HEK293 (cell line): ENCODE measurements around the gene UBR4.

Experiments
- CTCF ChIA-PET: fragments of 350-600 bp; formaldehyde crosslinking; extraction: SDS; loops from one replicate; lab custom pipeline; 2021; ENCODE audit warnings: antibody characterized with exemption; lab: Yijun Ruan, JAX
- POLR2A ChIA-PET: fragments of 300-600 bp; formaldehyde crosslinking; extraction: SDS; loops from one replicate; lab custom pipeline; 2020; ENCODE audit warnings: antibody characterized with exemption, inconsistent platforms; lab: Yijun Ruan, JAX
- H3K27ac ChIP-seq: fragments of 200-500 bp; sonication (Bioruptor generic); 2 replicates; pipeline ENCODE4 v1.5.1; 2014; ENCODE audit warnings: low read depth, low read length, control low read depth, inconsistent platforms; ENCODE audit errors: extremely low read depth
- H3K36me3 ChIP-seq, 2 experiments: fragments of 200-500 bp in 1 of 2; sonication (Bioruptor generic) in 1 of 2; 1 replicate in 1 of 2; 2 replicates in 1 of 2; pipeline ENCODE4 v1.5.1; 2014 to 2017; ENCODE audit warnings: inconsistent platforms in 2 of 2, low read length in 2 of 2; ENCODE audit not compliant: control insufficient read depth in 2 of 2, insufficient read depth in 1 of 2
- H3K4me1 ChIP-seq: fragments of 200-500 bp; sonication (Bioruptor generic); 2 replicates; pipeline ENCODE4 v1.5.1; 2014; ENCODE audit warnings: mild to moderate bottlenecking, low read length, inconsistent platforms; ENCODE audit not compliant: control insufficient read depth, insufficient read depth
- H3K4me3 ChIP-seq: 2 replicates; pipeline ENCODE4 v1.5.1; 2011; ENCODE audit warnings: low read depth, mild to moderate bottlenecking, control low read depth, low read length, moderate library complexity
- H3K9me3 ChIP-seq: fragments of 200-500 bp; sonication (Bioruptor generic); 2 replicates; pipeline ENCODE4 v1.5.1; 2014; ENCODE audit warnings: low read depth, low read length, inconsistent platforms; ENCODE audit not compliant: control insufficient read depth, insufficient read depth
- GLI4 ChIP-seq: fragments of 450-650 bp; formaldehyde crosslinking; IDR thresholded peaks from 2 replicates; pipeline ENCODE4 v1.5.1; 2016; ENCODE audit warnings: missing biosample characterization, missing genetic modification characterization
- HOXC10 ChIP-seq: sonication (generic); formaldehyde crosslinking; IDR thresholded peaks from 2 replicates; pipeline ENCODE4 v1.8.1; 2023; ENCODE audit warnings: mild to moderate bottlenecking, missing genetic modification reagents
- ZNF121 ChIP-seq: fragments of 450-650 bp; formaldehyde crosslinking; IDR thresholded peaks from 2 replicates; pipeline ENCODE4 v1.5.1; 2016; ENCODE audit warnings: missing biosample characterization, missing genetic modification characterization
- ZNF274 ChIP-seq, 2 experiments: fragments of 200-500 bp in 1 of 2; fragments of 450-650 bp in 1 of 2; sonication (Bioruptor generic) in 1 of 2; formaldehyde crosslinking in 1 of 2; IDR thresholded peaks; 2 replicates each; pipeline versions ENCODE4 v1.5.1 to v1.6.1; 2014 to 2016; ENCODE audit warnings: borderline replicate concordance in 1 of 2, inconsistent platforms in 1 of 2, low read length in 1 of 2, missing biosample characterization in 1 of 2, missing genetic modification characterization in 1 of 2
- ZNF549 ChIP-seq: fragments of 450-650 bp; IDR thresholded peaks from 2 replicates; pipeline ENCODE4 v1.5.1; 2018; ENCODE audit warnings: missing biosample characterization, missing genetic modification characterization, mild to moderate bottlenecking, inconsistent platforms, moderate library complexity
- ZNF600 ChIP-seq: fragments of 450-650 bp; formaldehyde crosslinking; IDR thresholded peaks from 2 replicates; pipeline ENCODE4 v1.5.1; 2016; ENCODE audit warnings: missing biosample characterization, missing genetic modification characterization
- ZNF747 ChIP-seq: fragments of 450-650 bp; formaldehyde crosslinking; IDR thresholded peaks from 2 replicates; pipeline ENCODE4 v1.5.1; 2016; ENCODE audit warnings: missing biosample characterization, missing genetic modification characterization
- ZXDB ChIP-seq: fragments of 450-650 bp; formaldehyde crosslinking; IDR thresholded peaks from 2 replicates; pipeline ENCODE4 v1.5.1; 2016; ENCODE audit warnings: missing biosample characterization, missing genetic modification characterization
- TF ChIP-seq, protein P1 (sequence below): fragments of 450-650 bp; formaldehyde crosslinking; IDR thresholded peaks from 2 replicates; pipeline ENCODE4 v1.5.1; 2016; ENCODE audit warnings: missing biosample characterization, missing genetic modification characterization
- TF ChIP-seq, protein P2 (sequence below): fragments of 450-650 bp; formaldehyde crosslinking; IDR thresholded peaks from 2 replicates; pipeline ENCODE4 v1.5.1; 2017; ENCODE audit warnings: missing biosample characterization, mild to moderate bottlenecking, missing genetic modification characterization, moderate library complexity
- TF ChIP-seq, protein P3 (sequence below): fragments of 450-650 bp; IDR thresholded peaks from 2 replicates; pipeline ENCODE4 v1.5.1; 2018; ENCODE audit warnings: missing biosample characterization, missing genetic modification characterization
- TF ChIP-seq, protein P4 (sequence below): IDR thresholded peaks from 2 replicates; pipeline ENCODE4 v1.6.1; 2011; ENCODE audit warnings: mild to moderate bottlenecking, low read depth, low read length, borderline replicate concordance
- TF ChIP-seq, protein P5 (sequence below): fragments of 450-650 bp; formaldehyde crosslinking; IDR thresholded peaks from 2 replicates; pipeline ENCODE4 v1.5.1; 2016; ENCODE audit warnings: missing biosample characterization, missing genetic modification characterization

The UBR4 gene

DNA sequence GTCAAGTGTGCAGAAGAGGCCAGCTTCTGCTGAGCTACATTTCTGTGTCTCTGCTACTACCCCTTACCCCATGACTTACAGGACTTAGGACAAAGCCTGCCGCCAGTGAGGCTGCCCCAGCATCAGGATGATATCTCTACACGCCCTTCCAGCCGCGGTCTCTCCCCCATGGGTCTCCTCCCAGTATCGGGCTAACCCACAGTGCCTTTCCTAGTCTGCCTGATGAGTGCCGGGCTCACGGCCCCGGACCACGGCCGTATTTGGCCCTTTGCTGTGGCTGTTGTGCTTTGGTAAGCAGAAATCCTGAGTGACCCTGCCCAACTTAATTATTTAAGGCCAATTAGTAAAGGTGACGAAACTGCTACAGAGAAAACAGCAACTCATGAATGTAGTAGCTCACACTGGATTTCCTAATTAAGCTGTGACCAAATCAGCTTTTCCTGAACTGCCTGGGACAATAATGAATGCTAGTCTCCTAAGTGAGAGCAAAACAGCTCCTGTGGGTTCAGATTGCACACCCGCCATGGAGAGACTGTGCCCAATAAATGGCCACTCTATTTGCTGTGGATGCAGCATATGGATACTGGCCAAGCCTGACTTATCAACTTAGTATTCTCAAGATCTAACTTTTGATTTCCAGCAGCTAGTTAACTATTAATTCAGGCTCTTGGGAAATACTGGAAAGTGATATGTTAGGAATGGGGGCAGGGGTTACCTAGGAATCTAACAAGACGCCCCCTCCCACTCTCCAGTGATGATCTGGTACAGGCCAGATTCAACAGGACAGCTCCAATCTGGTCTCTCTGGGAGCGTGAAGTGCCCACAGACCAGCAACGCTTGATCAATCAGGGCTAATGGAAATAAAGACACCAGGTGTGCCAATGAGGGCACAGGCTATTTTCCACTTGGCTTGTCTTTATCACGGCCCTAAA, 130.3 kb downstream of the UBR4 start (continued):
- TF ChIP-seq, protein P1, sequence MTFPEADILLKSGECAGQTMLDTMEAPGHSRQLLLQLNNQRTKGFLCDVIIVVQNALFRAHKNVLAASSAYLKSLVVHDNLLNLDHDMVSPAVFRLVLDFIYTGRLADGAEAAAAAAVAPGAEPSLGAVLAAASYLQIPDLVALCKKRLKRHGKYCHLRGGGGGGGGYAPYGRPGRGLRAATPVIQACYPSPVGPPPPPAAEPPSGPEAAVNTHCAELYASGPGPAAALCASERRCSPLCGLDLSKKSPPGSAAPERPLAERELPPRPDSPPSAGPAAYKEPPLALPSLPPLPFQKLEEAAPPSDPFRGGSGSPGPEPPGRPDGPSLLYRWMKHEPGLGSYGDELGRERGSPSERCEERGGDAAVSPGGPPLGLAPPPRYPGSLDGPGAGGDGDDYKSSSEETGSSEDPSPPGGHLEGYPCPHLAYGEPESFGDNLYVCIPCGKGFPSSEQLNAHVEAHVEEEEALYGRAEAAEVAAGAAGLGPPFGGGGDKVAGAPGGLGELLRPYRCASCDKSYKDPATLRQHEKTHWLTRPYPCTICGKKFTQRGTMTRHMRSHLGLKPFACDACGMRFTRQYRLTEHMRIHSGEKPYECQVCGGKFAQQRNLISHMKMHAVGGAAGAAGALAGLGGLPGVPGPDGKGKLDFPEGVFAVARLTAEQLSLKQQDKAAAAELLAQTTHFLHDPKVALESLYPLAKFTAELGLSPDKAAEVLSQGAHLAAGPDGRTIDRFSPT (tag by site-specific recombination), result no peak
- no peak for TF ChIP-seq ZXDB (tag by site-specific recombination)
- TF ChIP-seq ZNF600 (tag by site-specific recombination), result no peak
- TF ChIP-seq, protein P2, sequence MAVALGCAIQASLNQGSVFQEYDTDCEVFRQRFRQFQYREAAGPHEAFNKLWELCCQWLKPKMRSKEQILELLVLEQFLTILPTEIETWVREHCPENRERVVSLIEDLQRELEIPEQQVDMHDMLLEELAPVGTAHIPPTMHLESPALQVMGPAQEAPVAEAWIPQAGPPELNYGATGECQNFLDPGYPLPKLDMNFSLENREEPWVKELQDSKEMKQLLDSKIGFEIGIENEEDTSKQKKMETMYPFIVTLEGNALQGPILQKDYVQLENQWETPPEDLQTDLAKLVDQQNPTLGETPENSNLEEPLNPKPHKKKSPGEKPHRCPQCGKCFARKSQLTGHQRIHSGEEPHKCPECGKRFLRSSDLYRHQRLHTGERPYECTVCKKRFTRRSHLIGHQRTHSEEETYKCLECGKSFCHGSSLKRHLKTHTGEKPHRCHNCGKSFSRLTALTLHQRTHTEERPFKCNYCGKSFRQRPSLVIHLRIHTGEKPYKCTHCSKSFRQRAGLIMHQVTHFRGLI (tag by site-specific recombination), result no peak
- no peak for TF ChIP-seq GLI4
- TF ChIP-seq ZNF121 (tag by site-specific recombination), result no peak
- TF ChIP-seq ZNF549 (tag by site-specific recombination), result no peak
- TF ChIP-seq ZNF274 (IDR thresholded peaks at IDR 0.05; ENCODE audit: low read length), result no peak
- no peak for TF ChIP-seq ZNF274 (tag by site-specific recombination; IDR thresholded peaks at IDR 0.05; ENCODE audit: borderline replicate concordance)
- TF ChIP-seq, protein P3, sequence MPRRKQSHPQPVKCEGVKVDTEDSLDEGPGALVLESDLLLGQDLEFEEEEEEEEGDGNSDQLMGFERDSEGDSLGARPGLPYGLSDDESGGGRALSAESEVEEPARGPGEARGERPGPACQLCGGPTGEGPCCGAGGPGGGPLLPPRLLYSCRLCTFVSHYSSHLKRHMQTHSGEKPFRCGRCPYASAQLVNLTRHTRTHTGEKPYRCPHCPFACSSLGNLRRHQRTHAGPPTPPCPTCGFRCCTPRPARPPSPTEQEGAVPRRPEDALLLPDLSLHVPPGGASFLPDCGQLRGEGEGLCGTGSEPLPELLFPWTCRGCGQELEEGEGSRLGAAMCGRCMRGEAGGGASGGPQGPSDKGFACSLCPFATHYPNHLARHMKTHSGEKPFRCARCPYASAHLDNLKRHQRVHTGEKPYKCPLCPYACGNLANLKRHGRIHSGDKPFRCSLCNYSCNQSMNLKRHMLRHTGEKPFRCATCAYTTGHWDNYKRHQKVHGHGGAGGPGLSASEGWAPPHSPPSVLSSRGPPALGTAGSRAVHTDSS (tag by site-specific recombination), result no peak

DNA sequence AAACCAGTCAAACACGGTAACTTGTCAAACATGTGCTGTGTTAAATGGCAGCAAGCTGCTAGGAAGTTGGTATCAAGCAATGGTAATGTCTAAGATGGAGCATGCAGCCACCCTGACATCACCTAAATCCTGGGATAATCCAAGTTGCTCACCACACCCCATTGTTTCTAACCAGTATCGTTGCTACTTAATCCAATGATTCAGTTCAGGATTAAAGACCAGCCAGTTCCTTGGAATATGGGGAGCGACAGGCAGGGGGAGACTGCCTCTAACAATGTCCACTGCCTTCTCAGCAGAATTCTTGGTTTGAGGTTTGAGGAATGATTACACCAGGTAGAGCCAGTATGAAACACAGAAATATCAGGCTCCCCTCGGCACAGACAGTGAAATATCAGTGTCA, 131.5 kb downstream of the UBR4 start:
- Histone ChIP-seq H3K36me3 (peaks cover 21 to 100% of the 10 kb centered on the region in 2 experiments), H3K4me1 (no peaks in the 10 kb centered on the region), H3K4me3 (no peak overlapping the region), H3K9me3 (no peaks in the 10 kb centered on the region), H3K27ac (no peak overlapping the region)
- TF ChIP-seq, protein P4, sequence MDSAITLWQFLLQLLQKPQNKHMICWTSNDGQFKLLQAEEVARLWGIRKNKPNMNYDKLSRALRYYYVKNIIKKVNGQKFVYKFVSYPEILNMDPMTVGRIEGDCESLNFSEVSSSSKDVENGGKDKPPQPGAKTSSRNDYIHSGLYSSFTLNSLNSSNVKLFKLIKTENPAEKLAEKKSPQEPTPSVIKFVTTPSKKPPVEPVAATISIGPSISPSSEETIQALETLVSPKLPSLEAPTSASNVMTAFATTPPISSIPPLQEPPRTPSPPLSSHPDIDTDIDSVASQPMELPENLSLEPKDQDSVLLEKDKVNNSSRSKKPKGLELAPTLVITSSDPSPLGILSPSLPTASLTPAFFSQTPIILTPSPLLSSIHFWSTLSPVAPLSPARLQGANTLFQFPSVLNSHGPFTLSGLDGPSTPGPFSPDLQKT, result no peak
- TF ChIP-seq, protein P5, sequence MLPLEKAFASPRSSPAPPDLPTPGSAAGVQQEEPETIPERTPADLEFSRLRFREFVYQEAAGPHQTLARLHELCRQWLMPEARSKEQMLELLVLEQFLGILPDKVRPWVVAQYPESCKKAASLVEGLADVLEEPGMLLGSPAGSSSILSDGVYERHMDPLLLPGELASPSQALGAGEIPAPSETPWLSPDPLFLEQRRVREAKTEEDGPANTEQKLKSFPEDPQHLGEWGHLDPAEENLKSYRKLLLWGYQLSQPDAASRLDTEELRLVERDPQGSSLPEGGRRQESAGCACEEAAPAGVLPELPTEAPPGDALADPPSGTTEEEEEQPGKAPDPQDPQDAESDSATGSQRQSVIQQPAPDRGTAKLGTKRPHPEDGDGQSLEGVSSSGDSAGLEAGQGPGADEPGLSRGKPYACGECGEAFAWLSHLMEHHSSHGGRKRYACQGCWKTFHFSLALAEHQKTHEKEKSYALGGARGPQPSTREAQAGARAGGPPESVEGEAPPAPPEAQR, result no peak
- TF ChIP-seq ZNF747 (tag by site-specific recombination), result no peak
- no peak for TF ChIP-seq HOXC10 (CRISPR knock-in tag)
- ChIA-PET POLR2A (no interaction called here), CTCF (interaction anchor here (0.7 to 2.1 kb wide), 4 partner anchors 11 to 171 kb away, joined by 3 to 10 read pairs (median 4); no protein-coding TSS in a partner anchor)
